K562 (cell line): ENCODE results near the gene POLR3G. TPM values are rescaled to one million over a fixed set of nuclear protein-coding genes. Genes with fewer than 3 reads are reported as not detected.

Source experiments
- ARID3A ChIP-seq: IDR thresholded peaks from 2 replicates; pipeline ENCODE4 v1.6.1; 2012; ENCODE audit warnings: low read depth, low read length, improper control_type of control experiment, borderline replicate concordance
- EP300 ChIP-seq: IDR thresholded peaks from 2 replicates; pipeline ENCODE4 v1.6.1; 2012; ENCODE audit warnings: low read length, improper control_type of control experiment
- FOXK2 ChIP-seq, 2 experiments: fragments of 450-650 bp; IDR thresholded peaks in 1 of 2; conservative IDR thresholded peaks in 1 of 2; 2 replicates each; pipeline ENCODE4 v1.6.1; 2016; ENCODE audit warnings: low read depth in 2 of 2, mild to moderate bottlenecking in 1 of 2
- FOXM1 ChIP-seq, 2 experiments: fragments of 450-650 bp in 1 of 2; sonication (generic) in 1 of 2; formaldehyde crosslinking in 1 of 2; IDR thresholded peaks; 2 replicates each; pipeline versions ENCODE4 v1.6.1 to v1.9.0; 2017 to 2022; ENCODE audit warnings: low read depth in 2 of 2, mild to moderate bottlenecking in 2 of 2, missing genetic modification reagents in 1 of 2, moderate library complexity in 1 of 2
- GABPB1 ChIP-seq: sonication (generic); formaldehyde crosslinking; IDR thresholded peaks from 2 replicates; pipeline ENCODE4 v1.8.0; 2022; ENCODE audit warnings: mild to moderate bottlenecking, missing genetic modification reagents
- KDM1A ChIP-seq, 2 experiments: fragments of 450-650 bp; IDR thresholded peaks; 2 replicates each; pipeline ENCODE4 v1.6.1; 2016; ENCODE audit warnings: mild to moderate bottlenecking in 2 of 2
- MCM3 ChIP-seq: fragments of 450-650 bp; IDR thresholded peaks from 2 replicates; pipeline ENCODE4 v1.6.1; 2016
- NEUROD1 ChIP-seq: fragments of 150-350 bp; IDR thresholded peaks from 2 replicates; pipeline ENCODE4 v1.6.1; 2014; ENCODE audit warnings: borderline replicate concordance, low read length, low read depth; ENCODE audit not compliant: partially characterized antibody
- U2AF2 ChIP-seq: fragments of 200-400 bp; formaldehyde crosslinking; optimal IDR thresholded peaks from 2 replicates; pipeline ENCODE3; 2017; ENCODE audit warnings: low read depth, mild to moderate bottlenecking, low read length
- ZMIZ1 ChIP-seq, 2 experiments: fragments of 150-350 bp in 1 of 2; IDR thresholded peaks; 2 replicates each; pipeline ENCODE4 v1.6.1; 2012 to 2016; ENCODE audit warnings: low read depth in 2 of 2, low read length in 2 of 2, mild to moderate bottlenecking in 1 of 2, moderate library complexity in 1 of 2
- ZNF316 ChIP-seq: fragments of 450-650 bp; IDR thresholded peaks from 2 replicates; pipeline ENCODE4 v1.6.1; 2016
- ZNF384 ChIP-seq: IDR thresholded peaks from 2 replicates; pipeline ENCODE4 v1.6.1; 2012; ENCODE audit warnings: low read depth, low read length, improper control_type of control experiment
- ZNF57 ChIP-seq: fragments of 450-650 bp; formaldehyde crosslinking; IDR thresholded peaks from 2 replicates; pipeline ENCODE4 v1.4.0; 2020; ENCODE audit warnings: mild to moderate bottlenecking, moderate library complexity
- ZNF639 ChIP-seq, 2 experiments: fragments of 200-800 bp in 1 of 2; sonication (Bioruptor generic) in 1 of 2; sonication (generic) in 1 of 2; formaldehyde crosslinking in 1 of 2; IDR thresholded peaks in 1 of 2; conservative IDR thresholded peaks in 1 of 2; 2 replicates each; pipeline versions ENCODE4 v1.5.0 to v1.6.1; 2016 to 2020; ENCODE audit warnings: missing compliant biosample characterization in 1 of 2, missing genetic modification characterization in 1 of 2, missing genetic modification reagents in 1 of 2
- polyA plus RNA-seq, 8 experiments: library from polyadenylated mRNA; depleted of rRNA in 4 of 8; stranded (reverse) in 5 of 8; unstranded in 3 of 8; fragments of >200 nt; fragmentation: Nextera tagmentation in 2 of 8; fragmentation: Illumina TruSeq in 1 of 8; extraction: Ambion mirVana in 2 of 8; extraction: Trizol in 1 of 8; gene quantifications; 2 replicates each; pipeline versions ENCODE4 v1.2.1 to v1.2.3, GENCODE V29; 2011 to 2014; ENCODE audit warnings: inconsistent platforms in 1 of 8, missing spikeins in 1 of 8
- total RNA-seq, 7 experiments: library from RNA; depleted of rRNA in 6 of 7; stranded (reverse); fragments of >200 nt in 6 of 7; fragmentation: Illumina TruSeq in 2 of 7; extraction: Trizol in 2 of 7; gene quantifications; 2 replicates each; pipeline versions ENCODE4 v1.2.1 to v1.2.3, GENCODE V29; 2011 to 2021; ENCODE audit warnings: low replicate concordance in 1 of 7
- TF ChIP-seq, protein P1 (sequence below): sonication (generic); IDR thresholded peaks from 2 replicates; pipeline ENCODE4 v1.6.1; 2016
- TF ChIP-seq, protein P2 (sequence below): fragments of 250-450 bp; sonication (Bioruptor Pico); IDR thresholded peaks from 2 replicates; pipeline ENCODE4 v1.5.0; 2022; ENCODE audit warnings: mild to moderate bottlenecking

Gene POLR3G
- total and polyA plus RNA-seq, 9 of the 15 experiments (the other 6 are each of a cell fraction or from before 2014, with no cell fraction given): 39.0 to 111 (median 59.0) TPM

DNA sequence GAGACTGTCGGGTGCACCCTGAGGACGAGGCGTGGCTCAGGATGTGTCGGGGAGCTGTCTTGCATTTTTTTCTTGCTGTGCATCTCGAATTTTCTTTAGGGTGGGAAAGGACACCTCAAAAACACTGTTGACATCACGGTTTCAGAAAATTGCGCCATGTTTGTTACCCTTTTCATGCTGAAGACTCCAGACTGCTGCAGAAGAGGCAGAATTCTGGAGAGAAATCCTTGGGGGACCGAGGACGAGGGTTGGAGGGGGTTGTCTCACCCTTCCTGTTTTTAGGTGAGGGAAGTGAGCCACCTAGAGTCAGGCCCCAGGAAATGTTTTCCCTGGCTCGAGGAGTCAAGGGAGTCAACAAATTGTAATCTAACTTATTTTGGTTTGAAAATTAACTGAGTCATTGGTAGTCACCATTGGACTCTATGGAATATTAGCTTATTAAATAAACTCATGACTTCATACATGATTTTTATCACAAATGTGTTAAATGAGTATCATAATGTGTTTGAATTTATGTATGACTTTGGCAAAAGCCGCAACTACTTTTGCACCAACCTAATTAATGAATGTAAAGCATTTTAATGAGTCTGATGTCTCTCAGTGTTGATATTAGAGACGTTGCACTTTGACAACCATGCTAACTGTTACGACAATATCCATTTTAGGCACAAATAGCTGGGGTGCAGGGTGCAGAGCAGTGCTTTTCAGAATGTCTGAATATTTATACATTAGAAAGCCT, 55.4 kb downstream of the POLR3G start (continued):
- TF ChIP-seq ARID3A (peak; percentile 68; the same call in 1 of the 2 replicates), ZNF384 (peak; percentile 63), GABPB1 (0 out of 2 replicates have a peak, but pooled peaks have one; percentile 1), ZNF639 (CRISPR knock-in tag; conservative IDR thresholded peaks at IDR 0.05 in 1 of 2, IDR thresholded peaks at IDR 0.05 in 1 of 2) (0 out of 4 replicates have a peak, but pooled peaks of 1 of the 2 experiments have one; percentile 24), FOXK2 (conservative IDR thresholded peaks at IDR 0.05 in 1 of 2, IDR thresholded peaks at IDR 0.05 in 1 of 2; ENCODE audit: low read depth in 2 of 2) (0 out of 4 replicates have a peak, but pooled peaks of 1 of the 2 experiments have one; percentile 17), EP300 (peak; percentile 35), KDM1A (IDR thresholded peaks at IDR 0.05) (0 out of 4 replicates have a peak, but pooled peaks of 1 of the 2 experiments have one; percentile 7), ZNF57 (CRISPR knock-in tag) (no peak), ZNF316 (peak; percentile 77), U2AF2 (no peak), MCM3 (no peak), ZMIZ1 (IDR thresholded peaks at IDR 0.05; ENCODE audit: low read depth in 2 of 2, low read length in 2 of 2) (peak in 1 of 2 experiments; percentile 40; a peak in 1 of 4 replicates), FOXM1 (IDR thresholded peaks at IDR 0.05; ENCODE audit: low read depth) (peak; percentile 95), FOXM1 (CRISPR knock-in tag; IDR thresholded peaks at IDR 0.05; ENCODE audit: low read depth) (0 out of 2 replicates have a peak, but pooled peaks have one; percentile 3), NEUROD1 (peak; percentile 16)
- TF ChIP-seq, protein P1, sequence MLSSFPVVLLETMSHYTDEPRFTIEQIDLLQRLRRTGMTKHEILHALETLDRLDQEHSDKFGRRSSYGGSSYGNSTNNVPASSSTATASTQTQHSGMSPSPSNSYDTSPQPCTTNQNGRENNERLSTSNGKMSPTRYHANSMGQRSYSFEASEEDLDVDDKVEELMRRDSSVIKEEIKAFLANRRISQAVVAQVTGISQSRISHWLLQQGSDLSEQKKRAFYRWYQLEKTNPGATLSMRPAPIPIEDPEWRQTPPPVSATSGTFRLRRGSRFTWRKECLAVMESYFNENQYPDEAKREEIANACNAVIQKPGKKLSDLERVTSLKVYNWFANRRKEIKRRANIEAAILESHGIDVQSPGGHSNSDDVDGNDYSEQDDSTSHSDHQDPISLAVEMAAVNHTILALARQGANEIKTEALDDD: peak; percentile 48; the same call in 1 of the 2 replicates
- TF ChIP-seq, protein P2, sequence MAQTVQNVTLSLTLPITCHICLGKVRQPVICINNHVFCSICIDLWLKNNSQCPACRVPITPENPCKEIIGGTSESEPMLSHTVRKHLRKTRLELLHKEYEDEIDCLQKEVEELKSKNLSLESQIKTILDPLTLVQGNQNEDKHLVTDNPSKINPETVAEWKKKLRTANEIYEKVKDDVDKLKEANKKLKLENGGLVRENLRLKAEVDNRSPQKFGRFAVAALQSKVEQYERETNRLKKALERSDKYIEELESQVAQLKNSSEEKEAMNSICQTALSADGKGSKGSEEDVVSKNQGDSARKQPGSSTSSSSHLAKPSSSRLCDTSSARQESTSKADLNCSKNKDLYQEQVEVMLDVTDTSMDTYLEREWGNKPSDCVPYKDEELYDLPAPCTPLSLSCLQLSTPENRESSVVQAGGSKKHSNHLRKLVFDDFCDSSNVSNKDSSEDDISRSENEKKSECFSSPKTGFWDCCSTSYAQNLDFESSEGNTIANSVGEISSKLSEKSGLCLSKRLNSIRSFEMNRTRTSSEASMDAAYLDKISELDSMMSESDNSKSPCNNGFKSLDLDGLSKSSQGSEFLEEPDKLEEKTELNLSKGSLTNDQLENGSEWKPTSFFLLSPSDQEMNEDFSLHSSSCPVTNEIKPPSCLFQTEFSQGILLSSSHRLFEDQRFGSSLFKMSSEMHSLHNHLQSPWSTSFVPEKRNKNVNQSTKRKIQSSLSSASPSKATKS: no peak
